ENCODE data around the gene PTPRT.

GRCh38 chr20:42576167-42576566, 613.5 kb downstream of the PTPRT start:
- TF ChIP-seq CTCF (IDR thresholded peaks at IDR 0.05) (no peak), POLR2A (IDR thresholded peaks at IDR 0.05) (no peak)

All from uterus (tissue), 2 donors.